Glutamatergic neuron (in vitro differentiated cells): ENCODE results near the gene NT5DC2. TPM values are rescaled to one million over a fixed set of nuclear protein-coding genes. Genes with fewer than 3 reads are reported as not detected.

Source experiments
- DNase-seq: peaks from one replicate; pipeline ENCODE4 v3.0.0; 2022
- H3K27ac Mint-ChIP-seq: one replicate; pipeline ENCODE4 v1.8.0; 2020; ENCODE audit warnings: mild to moderate bottlenecking, mixed read lengths, inconsistent platforms; ENCODE audit not compliant: unreplicated experiment
- H3K27me3 Mint-ChIP-seq: one replicate; pipeline ENCODE4 v1.8.0; 2020; ENCODE audit warnings: mild to moderate bottlenecking, moderate library complexity, mixed read lengths, inconsistent platforms; ENCODE audit not compliant: unreplicated experiment
- H3K36me3 Mint-ChIP-seq: one replicate; pipeline ENCODE4 v1.8.0; 2020; ENCODE audit warnings: mild to moderate bottlenecking, mixed read lengths, inconsistent platforms; ENCODE audit not compliant: unreplicated experiment
- H3K4me1 Mint-ChIP-seq: one replicate; pipeline ENCODE4 v1.8.0; 2020; ENCODE audit warnings: mild to moderate bottlenecking, low read depth, mixed read lengths, inconsistent platforms; ENCODE audit not compliant: unreplicated experiment
- H3K4me3 Mint-ChIP-seq: one replicate; pipeline ENCODE4 v1.8.0; 2020; ENCODE audit warnings: mild to moderate bottlenecking, mixed read lengths, inconsistent platforms; ENCODE audit not compliant: unreplicated experiment
- H3K9me3 Mint-ChIP-seq: one replicate; pipeline ENCODE4 v1.8.0; 2020; ENCODE audit warnings: mild to moderate bottlenecking, moderate library complexity, mixed read lengths, inconsistent platforms; ENCODE audit not compliant: unreplicated experiment
- total RNA-seq: library from RNA; stranded (reverse); fragmentation: NEBNext Ultra II Directional; extraction: Animal tissue kit (Norgen Biotek cat#: 25700); gene quantifications from one replicate; pipeline ENCODE4 v1.2.1, GENCODE V29; 2021; ENCODE audit not compliant: unreplicated experiment
- TF ChIP-seq, protein P1 (sequence below): fragments of 200-600 bp; sonication (generic); IDR thresholded peaks from one replicate; pipeline ENCODE4 v1.5.0; 2021; ENCODE audit not compliant: partially characterized antibody, unreplicated experiment

The NT5DC2 gene
- total RNA-seq, 1 donor from 2014 or later: 308 TPM

DNA sequence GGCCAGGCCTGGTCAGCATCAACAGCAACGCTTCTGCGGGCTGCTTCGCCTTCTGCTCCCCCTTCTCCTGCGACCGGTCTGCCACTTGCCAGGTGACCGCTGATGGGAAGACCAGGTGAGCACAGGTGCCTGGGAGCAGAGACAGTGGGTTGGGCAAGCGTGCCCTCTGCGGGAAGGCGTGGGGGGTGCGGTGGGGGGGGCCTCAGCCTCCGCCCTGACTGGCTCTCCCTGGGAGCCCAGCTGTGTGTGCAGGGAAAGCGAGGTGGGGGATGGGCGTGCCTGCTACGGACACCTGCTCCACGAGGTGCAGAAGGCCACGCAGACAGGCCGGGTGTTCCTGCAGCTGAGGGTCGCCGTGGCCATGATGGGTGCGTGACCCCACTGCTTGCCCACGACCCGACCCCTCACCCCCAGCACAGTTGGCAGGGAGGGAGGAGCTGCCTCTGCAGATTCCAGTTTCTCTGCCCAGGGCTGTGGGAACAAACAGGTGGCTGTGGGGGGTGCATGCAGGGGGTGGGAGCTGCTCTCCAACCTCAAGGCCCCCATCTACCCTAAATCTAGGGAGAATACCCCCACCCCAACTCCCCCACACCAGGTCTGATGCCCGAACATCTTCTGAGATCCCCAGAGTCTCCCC is 29.8 kb downstream of the NT5DC2 start:
- Mint-ChIP-seq H3K27me3 (peaks cover 11% of the 10 kb centered on the region), H3K27ac (no peak overlapping the region), H3K4me3 (no peak overlapping the region), H3K9me3 (peaks cover 5% of the 10 kb centered on the region), H3K36me3 (no peaks in the 10 kb centered on the region), H3K4me1 (peaks cover 11% of the 10 kb centered on the region)
- DNase-seq: no peak
- TF ChIP-seq, protein P1, sequence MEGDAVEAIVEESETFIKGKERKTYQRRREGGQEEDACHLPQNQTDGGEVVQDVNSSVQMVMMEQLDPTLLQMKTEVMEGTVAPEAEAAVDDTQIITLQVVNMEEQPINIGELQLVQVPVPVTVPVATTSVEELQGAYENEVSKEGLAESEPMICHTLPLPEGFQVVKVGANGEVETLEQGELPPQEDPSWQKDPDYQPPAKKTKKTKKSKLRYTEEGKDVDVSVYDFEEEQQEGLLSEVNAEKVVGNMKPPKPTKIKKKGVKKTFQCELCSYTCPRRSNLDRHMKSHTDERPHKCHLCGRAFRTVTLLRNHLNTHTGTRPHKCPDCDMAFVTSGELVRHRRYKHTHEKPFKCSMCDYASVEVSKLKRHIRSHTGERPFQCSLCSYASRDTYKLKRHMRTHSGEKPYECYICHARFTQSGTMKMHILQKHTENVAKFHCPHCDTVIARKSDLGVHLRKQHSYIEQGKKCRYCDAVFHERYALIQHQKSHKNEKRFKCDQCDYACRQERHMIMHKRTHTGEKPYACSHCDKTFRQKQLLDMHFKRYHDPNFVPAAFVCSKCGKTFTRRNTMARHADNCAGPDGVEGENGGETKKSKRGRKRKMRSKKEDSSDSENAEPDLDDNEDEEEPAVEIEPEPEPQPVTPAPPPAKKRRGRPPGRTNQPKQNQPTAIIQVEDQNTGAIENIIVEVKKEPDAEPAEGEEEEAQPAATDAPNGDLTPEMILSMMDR: no peak

DNA sequence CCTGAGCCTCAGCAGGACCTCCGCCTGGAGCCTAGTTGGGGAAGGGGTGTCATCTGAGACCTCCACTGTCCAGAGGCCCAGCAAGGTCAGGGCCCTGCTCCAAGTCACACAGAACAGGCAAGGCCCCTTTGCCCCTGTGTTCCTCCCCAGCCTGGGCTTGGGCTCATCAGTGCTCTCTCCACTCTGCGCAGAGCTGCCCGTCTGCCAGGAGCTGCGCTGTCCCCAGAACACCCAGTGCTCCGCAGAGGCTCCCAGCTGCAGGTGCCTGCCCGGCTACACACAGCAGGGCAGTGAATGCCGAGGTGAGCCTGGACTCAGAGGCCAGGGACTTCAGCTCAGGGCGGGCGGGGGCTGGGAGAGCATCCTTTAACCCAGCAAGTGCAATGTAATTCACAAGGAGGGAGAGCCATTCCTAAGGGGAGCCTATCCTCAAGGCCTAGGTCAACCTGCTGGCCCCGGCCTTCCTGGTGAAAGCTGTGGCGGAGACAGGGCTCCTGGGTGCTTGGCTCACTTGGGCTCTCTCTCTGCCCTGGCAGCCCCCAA is 30.8 kb downstream of the NT5DC2 start:
- Mint-ChIP-seq H3K27me3 (peaks cover 11% of the 10 kb centered on the region), H3K4me3 (no peak overlapping the region), H3K27ac (no peak overlapping the region), H3K4me1 (peaks cover 11% of the 10 kb centered on the region), H3K9me3 (peaks cover 5% of the 10 kb centered on the region), H3K36me3 (no peaks in the 10 kb centered on the region)
- TF ChIP-seq, protein P1: no peak
- DNase-seq: no peak

DNA sequence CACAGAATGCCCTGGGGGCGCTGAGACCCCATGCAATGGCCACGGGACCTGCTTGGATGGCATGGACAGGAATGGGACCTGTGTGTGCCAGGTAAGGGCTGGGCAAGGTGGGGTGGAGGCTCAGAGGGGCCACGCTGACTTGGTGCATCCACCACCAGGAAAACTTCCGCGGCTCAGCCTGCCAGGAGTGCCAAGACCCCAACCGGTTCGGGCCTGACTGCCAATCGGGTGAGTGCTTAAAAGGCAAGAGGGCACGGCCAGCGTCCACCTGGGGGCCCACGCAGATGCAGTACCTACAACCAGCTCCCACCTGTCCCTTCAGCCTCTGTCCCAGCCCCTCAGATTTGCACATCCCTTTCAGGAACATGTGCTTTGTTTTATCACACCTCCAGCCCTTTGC is 31.7 kb downstream of the NT5DC2 start:
- peaks cover 1% of the 10 kb centered on the region for H3K9me3 Mint-ChIP-seq
- no peak overlapping the region for H3K27ac Mint-ChIP-seq
- peaks cover 8% of the 10 kb centered on the region for H3K27me3 Mint-ChIP-seq
- no peaks in the 10 kb centered on the region for H3K36me3 Mint-ChIP-seq
- H3K4me1 Mint-ChIP-seq: peaks cover 11% of the 10 kb centered on the region
- H3K4me3 Mint-ChIP-seq: no peak overlapping the region
- DNase-seq: no peak
- TF ChIP-seq, protein P1: no peak

DNA sequence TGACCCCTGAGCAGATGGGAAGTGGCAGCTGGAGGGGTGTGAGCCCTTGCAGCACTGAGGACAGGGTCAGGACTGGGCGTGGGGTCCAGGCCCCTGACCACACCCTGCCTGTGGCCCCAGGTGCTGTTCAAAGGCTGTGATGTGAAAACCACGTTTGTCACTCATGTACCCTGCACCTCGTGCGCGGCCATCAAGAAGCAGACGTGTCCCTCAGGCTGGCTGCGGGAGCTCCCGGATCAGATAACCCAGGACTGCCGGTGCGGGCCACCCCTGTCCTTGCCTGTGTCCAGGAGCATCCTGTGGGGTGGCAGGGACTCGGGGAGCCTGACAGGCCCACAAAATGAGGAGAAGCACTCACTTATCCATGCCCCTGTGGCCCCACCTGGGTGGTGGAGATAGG is 32.6 kb downstream of the NT5DC2 start:
- peaks cover 11% of the 10 kb centered on the region for H3K4me1 Mint-ChIP-seq
- no peaks in the 10 kb centered on the region for H3K36me3 Mint-ChIP-seq
- H3K27ac Mint-ChIP-seq: no peak overlapping the region
- H3K27me3 Mint-ChIP-seq: peaks cover 8% of the 10 kb centered on the region
- TF ChIP-seq, protein P1: no peak
- no peak for DNase-seq
- no peak overlapping the region for H3K4me3 Mint-ChIP-seq
- no peaks in the 10 kb centered on the region for H3K9me3 Mint-ChIP-seq
